GM19238 (cell line): ENCODE results near the gene TRAPPC14.
A peak's percentile ranks its signal among the peaks of the same experiment; 100 is the strongest.
"Not testable (repeated sequence)": the region's sequence is repeated elsewhere in the genome, so short reads cannot be mapped to it uniquely, and the experiment has no call there.

ENCODE experiments used
- DNase-seq: peaks from one replicate; pipeline ENCODE4 v3.0.0; 2011; ENCODE audit warnings: low spot score; ENCODE audit not compliant: insufficient read length

Gene TRAPPC14

DNA sequence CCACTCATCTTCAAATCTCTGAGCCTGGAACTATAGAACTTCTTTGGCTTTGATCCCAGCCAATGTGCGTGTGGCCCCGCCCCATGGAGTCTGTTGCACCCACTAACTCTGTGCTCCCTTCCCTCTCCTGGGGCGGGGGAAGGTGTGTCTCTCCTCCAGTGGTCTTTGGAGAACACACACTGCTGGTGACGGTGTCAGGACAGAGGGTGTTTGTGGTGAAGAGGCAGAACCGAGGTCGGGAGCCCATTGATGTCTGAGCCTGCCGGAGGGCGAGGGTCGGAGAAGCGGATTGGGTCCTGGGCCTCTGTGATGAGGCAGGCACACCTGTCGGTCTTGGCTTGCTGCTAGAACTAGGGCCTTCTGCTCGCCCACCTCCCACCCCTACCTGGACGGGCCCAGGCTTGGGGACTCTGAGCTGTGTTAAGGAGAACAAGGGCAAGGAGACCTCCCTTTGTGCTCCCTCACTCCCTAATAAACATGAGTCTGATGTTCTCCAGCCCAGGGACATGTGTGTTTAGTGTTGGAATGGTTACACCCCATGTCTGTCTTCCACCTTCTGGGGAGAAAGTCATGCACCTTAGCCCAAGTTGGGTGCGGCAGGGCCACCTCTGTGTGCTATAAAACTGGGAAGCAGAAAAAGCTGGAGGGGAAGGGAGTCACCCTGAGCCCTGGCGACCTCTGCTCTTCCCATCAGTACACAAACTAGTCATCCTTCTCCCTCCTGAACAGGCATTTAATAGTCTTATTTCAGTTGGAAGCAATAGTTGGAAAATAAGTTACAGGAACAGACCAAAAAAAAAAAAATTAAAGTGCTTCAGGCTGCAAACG lies 4.6 kb downstream of the TRAPPC14 start:
- DNase-seq: no peak

DNA sequence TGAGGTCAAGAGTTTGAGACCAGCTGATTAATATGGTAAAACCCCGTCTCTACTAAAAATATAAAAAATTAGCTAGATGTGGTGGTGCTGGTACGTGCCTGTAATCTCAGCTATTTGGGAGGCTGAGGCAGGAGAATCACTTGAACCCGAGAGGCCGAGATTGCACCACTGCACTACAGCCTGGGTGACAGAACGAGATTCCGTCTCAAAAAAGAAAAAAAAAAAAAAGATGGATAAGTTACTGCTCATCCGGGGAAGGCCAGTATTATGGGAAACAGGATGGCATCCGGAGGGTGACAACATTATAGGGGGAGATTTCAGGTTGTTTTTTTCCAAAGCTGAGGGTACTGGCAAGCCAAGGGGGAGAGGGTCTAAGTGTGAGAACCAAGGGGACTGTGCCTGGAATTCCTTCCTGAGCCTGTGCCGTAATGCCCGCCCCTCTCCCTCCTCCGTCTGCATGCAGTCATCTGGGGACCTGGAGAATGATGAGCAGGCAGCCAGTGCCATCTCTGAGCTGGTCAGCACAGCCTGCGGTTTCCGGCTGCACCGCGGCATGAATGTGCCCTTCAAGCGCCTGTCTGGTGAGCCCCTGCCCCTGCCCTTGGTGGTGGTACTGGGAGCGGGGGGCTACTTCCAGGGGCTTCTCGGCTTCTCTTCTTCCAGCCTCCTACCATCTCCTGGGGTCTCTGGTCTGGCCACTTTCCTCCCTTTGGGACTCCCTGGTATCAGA lies 5.4 kb downstream of the TRAPPC14 start:
- DNase-seq: no peak

DNA sequence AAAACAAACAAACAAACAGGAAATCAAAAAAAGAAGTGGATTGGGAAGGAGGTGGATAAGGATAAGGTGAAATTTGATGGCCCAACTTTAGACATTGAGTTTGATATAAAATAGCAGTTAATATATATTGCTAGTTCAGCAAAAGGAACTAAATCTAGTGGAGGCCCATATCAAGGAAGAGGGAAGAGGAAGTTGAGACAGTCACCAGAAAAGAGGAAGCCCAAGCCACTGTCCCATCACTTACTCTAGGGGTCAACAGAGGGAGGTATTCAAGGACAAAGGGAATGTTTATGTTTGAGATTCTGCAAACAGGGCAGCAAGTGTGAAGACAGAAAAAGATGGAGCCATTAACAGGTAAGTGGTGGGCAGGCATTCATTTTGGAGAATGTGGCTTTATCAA lies 6.1 kb downstream of the TRAPPC14 start:
- DNase-seq: no peak

- DNase-seq: peak; percentile 98
Measured at GRCh38 chr7:100148559-100149328, 9.8 kb downstream of the TRAPPC14 start, which contains the start of gene LAMTOR4. Gene LAMTOR4 (plus strand): TSS chr7:100148918. CDS start chr7:100148973, 55 bp downstream.

GRCh38 chr7:100148225-100148558 lies 10.3 kb downstream of the TRAPPC14 start:
- DNase-seq: no peak

- DNase-seq: no peak
Measured at GRCh38 chr7:100147278-100147677, 11.2 kb downstream of the TRAPPC14 start.

DNA sequence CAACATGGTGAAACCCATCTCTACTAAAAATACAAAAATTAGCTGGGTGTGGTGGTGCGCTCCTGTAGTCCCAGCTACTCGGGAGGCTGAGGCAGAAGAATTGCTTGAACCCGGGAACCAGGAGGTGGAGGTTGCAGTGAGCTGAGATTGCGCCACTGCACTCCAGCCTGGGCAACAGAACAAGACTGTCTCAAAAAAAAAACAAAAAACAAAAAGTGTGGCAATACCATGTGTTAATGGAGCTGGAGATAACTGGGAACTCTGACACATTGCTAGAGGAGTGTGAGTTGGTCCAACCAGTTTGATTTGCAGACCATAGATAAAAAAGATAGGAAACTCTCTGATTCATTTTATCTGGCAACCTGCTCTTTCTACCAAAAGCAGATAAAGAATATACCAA lies 12.2 kb downstream of the TRAPPC14 start:
- not testable (repeated sequence) for DNase-seq

- DNase-seq: no peak
Measured at GRCh38 chr7:100142461-100142860, 16.1 kb downstream of the TRAPPC14 start.

- no peak for DNase-seq
Measured at GRCh38 chr7:100141555-100141949, 17.0 kb downstream of the TRAPPC14 start.

DNA sequence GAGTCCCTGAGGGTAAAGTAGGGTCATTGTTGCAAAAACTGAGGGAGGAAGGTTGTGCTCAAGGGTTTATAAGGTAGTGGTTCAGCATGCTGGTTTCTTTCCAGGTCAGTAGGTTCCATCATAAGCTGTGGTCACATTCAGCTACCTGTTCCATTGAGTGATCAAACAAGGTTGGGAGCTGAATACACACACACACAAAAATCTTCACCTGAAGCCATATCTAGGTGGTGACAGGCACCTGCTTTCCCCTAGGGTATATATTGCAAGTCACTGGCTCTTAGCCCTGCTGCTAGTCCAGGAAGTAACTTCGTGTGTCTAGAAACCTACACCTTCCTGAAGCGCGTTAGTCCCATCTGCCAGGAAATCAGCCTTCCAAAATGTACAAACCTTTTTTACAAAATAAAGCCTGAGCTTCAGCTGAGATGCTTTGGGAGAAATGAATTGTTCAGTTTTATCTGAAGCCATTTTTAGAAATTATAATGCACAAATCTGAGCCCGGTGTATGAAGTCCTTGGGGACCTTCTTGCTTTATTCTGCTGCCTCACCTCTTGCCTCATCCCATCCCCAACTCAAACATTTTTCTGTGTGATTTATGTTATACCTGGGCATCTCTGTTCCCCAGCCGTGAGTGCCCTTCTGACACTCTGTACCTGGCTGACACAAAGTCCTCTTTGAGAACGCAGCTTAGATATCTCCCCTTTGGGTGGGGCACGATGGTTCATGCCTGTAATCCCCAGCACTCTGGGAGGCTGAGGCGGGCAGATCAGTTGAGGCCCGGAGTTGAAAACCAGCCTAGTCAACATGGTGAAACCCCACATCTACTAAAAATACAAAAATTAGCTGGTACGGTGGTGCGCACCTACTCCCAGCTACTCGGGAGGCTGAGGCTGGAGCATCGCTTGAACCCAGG lies 20.4 kb downstream of the TRAPPC14 start:
- DNase-seq: no peak

DNA sequence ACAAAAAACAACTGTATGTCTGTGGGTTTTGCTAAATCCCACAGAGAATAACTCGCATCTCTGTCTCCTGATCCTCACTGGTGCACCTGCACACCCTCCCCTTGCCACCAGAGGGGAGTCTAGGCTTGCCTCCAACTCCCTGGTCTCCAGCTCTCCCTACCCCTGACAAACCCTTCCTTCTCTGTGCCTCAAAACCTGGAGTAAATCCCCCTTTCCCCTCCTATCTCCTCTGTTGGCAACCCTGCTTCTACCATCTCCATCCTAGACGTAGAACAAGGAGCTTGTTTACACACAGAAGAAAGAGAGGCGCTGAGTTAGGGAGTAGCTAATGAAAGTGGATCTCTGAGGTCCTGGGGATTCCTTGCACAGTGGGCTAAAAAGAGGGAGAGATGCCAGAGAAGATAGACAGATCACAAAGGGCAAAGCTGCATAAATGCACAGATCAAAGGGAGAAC lies 25.8 kb downstream of the TRAPPC14 start:
- DNase-seq: no peak

DNA sequence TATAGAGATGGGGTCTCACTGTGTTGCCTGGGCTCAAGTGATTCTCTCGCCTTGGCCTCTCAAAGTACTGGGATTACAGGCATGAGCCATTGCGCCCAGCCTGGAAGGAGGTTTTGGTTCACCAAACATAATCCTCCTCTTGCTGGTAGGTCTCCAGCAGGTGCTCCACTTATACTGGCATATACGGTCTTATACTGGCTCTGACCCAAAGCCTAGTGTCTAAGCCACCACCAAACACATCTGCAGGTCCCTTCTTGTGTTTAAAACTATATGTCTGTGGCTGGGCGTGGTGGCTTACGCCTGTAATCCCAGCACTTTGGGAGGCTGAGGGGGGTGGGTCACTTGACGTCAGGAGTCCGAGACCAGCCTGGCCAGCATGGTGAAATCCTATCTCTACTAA lies 26.4 kb downstream of the TRAPPC14 start:
- no peak for DNase-seq

DNA sequence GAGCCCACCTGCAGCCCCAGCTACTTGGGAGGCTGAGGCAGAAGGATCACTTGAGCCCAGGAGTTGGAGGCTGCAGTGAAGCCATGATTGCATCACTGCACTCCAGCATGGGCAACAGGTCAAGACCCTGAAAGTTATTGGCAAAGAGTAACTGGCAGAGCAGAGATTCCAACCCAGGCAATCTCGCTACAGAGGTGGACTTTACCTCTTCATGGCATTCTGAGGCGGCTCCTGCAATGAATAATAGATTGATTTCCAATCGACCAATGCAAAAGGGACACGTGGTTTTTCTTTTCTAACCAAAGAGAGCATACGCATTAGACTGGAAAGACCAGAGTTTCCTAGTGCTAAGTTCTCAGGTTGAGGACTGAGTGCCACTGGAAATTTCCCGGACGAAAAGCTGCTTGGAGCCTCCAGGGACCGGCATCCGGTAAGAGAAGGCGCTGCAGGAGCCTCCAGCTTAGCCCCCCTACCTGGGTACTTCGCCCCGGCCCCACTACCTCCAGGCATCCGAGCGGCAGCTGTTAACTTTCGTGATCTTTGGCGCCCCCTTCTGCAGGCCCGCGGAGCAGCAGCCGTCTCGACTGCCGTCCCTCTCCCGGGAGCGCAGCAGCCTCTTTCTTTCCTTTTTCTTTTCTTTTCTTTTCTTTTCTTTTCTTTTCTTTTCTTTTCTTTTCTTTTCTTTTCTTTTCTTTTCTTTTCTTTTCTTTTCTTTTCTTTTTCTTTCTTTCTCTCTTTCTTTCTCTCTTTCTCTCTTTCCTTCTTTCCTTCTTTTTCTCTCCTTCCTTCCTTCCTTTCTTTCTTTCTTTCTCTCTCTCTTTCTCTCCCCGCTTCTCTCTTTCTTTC lies 27.7 kb downstream of the TRAPPC14 start:
- peak; percentile 71 for DNase-seq

DNA sequence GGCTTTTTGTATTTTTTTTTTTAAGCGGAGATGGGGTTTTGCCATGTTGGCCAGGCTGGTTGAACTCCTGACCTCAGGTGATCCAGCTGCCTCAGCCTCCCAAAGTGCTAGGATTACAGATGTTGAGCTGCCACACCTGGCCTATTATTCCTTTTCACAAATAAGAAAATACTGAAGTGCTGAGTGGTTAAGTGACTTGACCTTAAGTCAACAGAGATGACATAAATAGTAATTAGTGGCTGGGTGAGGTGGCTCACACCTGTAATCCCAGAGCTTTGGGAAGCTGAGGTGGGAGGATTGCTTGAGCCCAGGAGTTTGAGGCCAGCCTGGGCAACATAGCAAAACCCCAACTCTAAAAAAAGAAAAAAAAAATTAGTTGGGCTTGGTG lies 28.3 kb downstream of the TRAPPC14 start:
- not testable (repeated sequence) for DNase-seq

GRCh38 chr7:100128637-100128963 lies 29.9 kb downstream of the TRAPPC14 start:
- no peak for DNase-seq

GRCh38 chr7:100127866-100128636 lies 30.5 kb downstream of the TRAPPC14 start:
- no peak for DNase-seq

- DNase-seq: peak; percentile 75
Measured at GRCh38 chr7:100126931-100127865, 31.3 kb downstream of the TRAPPC14 start, which contains the start of gene MBLAC1. Gene MBLAC1 (plus strand): TSS chr7:100126967. CDS start chr7:100127396, 429 bp downstream.
